Measurements from ENCODE around the gene FHL1. TPM values are rescaled to one million over a fixed set of nuclear protein-coding genes. Genes with fewer than 3 reads are reported as not detected.
A peak's percentile ranks its signal among the peaks of the same experiment; 100 is the strongest.

FHL1 gene
- total RNA-seq = 1,000 to 10,000 TPM in 8 of 10 donors, 100 to 1,000 TPM in 2; 367 to 3,919 (median 2,586) TPM
- 1,000 to 10,000 TPM in 1 of 2 donors, 100 to 1,000 TPM in 1; 480 to 3,681 TPM for polyA plus RNA-seq
- long read RNA-seq, donor 1, transcript FHL1-204 (6 exons, 2,565 nt) = minor isoform, 21 of 314 reads
- long read RNA-seq, donor 1, transcript FHL1-205 (7 exons, 2,441 nt) = major isoform, 151 of 314 reads
- long read RNA-seq, donor 1, transcript FHL1-218 (6 exons, 2,878 nt) = minor isoform, 54 of 314 reads
- long read RNA-seq, donor 1, transcript FHL1-206 (7 exons, 2,374 nt) = minor isoform, 5 of 314 reads
- long read RNA-seq, donor 1, partial matches to known transcripts = 49 of 314 reads
- long read RNA-seq, donor 1, other reads (novel, unspliced or antisense) = 28 of 314 reads
- long read RNA-seq, donor 2, transcript FHL1-217 (6 exons, 2,310 nt) = minor isoform, 15 of 812 reads
- long read RNA-seq, donor 2, transcript FHL1-204 (6 exons, 2,565 nt) = major isoform, 317 of 812 reads
- long read RNA-seq, donor 2, transcript FHL1-218 (6 exons, 2,878 nt) = minor isoform, 70 of 812 reads
- long read RNA-seq, donor 2, transcript FHL1-205 (7 exons, 2,441 nt) = minor isoform, 145 of 812 reads
- long read RNA-seq, donor 2, partial matches to known transcripts = 61 of 812 reads
- long read RNA-seq, donor 2, other reads (novel, unspliced or antisense) = 191 of 812 reads
- long read RNA-seq, donor 3, transcript FHL1-204 (6 exons, 2,565 nt) = minor isoform, 116 of 1,006 reads
- long read RNA-seq, donor 3, transcript FHL1-202 (6 exons, 1,017 nt) = minor isoform, 49 of 1,006 reads
- long read RNA-seq, donor 3, transcript FHL1-218 (6 exons, 2,878 nt) = minor isoform, 102 of 1,006 reads
- long read RNA-seq, donor 3, transcript FHL1-205 (7 exons, 2,441 nt) = major isoform, 305 of 1,006 reads
- long read RNA-seq, donor 3, partial matches to known transcripts = 191 of 1,006 reads
- long read RNA-seq, donor 3, other reads (novel, unspliced or antisense) = 171 of 1,006 reads

GRCh38 chrX:136147315-136147901, at the start of gene FHL1:
Gene FHL1 (plus strand): TSS chrX:136147533.
- TF ChIP-seq, protein P1, sequence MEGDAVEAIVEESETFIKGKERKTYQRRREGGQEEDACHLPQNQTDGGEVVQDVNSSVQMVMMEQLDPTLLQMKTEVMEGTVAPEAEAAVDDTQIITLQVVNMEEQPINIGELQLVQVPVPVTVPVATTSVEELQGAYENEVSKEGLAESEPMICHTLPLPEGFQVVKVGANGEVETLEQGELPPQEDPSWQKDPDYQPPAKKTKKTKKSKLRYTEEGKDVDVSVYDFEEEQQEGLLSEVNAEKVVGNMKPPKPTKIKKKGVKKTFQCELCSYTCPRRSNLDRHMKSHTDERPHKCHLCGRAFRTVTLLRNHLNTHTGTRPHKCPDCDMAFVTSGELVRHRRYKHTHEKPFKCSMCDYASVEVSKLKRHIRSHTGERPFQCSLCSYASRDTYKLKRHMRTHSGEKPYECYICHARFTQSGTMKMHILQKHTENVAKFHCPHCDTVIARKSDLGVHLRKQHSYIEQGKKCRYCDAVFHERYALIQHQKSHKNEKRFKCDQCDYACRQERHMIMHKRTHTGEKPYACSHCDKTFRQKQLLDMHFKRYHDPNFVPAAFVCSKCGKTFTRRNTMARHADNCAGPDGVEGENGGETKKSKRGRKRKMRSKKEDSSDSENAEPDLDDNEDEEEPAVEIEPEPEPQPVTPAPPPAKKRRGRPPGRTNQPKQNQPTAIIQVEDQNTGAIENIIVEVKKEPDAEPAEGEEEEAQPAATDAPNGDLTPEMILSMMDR (IDR thresholded peaks at IDR 0.05) = no peak
- intact Hi-C loops (cut with DNase I) = loop anchor here in 3 of 10 donors (5.0 kb wide), 2 partner anchors 110 to 115 kb away; no protein-coding TSS in a partner anchor
- DNase-seq (peak; percentile 67 to 76), ATAC-seq (peak; percentile 79 to 96 (median 90))
- peaks cover 0 to 9% (median 0%) of the 10 kb centered on the region in 9 donors for H3K4me1 ChIP-seq
- 0 to 1% methylated on average over 14 to 54 of the region's 84 CpGs for WGBS, 2 donors
- H3K36me3 ChIP-seq = no peaks in the 10 kb centered on the region
- peak within 1 kb of the TSS; percentile 84 to 96 (median 91) for H3K27ac ChIP-seq
- H3K4me3 ChIP-seq = peak within 1 kb of the TSS; percentile 44 to 84 (median 67)
- peaks cover 0 to 36% (median 0%) of the 10 kb centered on the region in 7 donors for H3K27me3 ChIP-seq
- no peaks in the 10 kb centered on the region for H3K9me3 ChIP-seq

DNA sequence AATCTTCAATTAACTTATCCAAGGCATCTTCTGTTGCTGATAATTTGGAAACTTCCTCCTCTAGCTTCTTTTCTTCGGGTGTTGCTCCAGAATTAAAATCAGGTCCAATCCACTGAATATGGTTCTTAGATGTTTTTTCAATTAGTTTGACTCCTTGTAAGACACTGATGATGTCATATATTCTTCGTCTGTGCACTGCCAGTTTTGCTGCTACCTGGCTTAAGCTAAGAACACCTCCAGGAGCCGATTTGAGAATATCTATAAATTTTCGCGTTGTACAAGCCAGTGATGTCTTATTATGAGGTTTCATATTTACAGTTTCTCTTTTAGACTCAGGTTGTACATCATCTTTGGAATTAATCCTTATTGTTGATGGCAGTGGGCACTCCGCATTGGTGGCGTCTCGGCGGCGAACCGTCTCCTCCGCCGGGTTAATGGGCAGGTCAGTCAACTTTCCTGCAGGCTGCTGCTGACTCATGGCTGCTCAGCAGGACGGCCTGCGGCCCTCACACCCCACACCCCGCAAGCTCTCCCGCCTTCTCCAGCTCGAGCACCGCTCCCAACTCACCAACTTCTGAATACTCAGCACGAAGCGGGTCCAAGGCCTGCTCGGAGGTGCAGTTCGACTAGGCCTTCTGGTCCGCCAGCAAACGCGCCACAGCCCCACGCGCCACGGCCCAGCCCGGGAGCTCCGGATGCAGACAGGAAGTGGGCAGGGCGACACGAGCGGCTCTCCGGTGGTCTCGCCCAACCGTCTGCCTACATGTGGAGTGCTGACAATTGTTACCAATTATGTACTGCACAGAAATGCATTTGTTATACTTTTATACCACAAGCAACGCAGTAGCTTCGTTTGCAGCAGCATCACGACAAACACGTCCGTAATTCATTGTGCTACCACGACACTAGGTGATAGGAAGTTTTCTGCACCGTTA, 49.2 kb upstream of the FHL1 start:
- Histone ChIP-seq H3K27me3 (peaks cover 0 to 10% (median 0%) of the 10 kb centered on the region in 7 donors), H3K9me3 (no peaks in the 10 kb centered on the region), H3K4me1 (no peaks in the 10 kb centered on the region), H3K36me3 (no peaks in the 10 kb centered on the region), H3K27ac (no peak overlapping the region), H3K4me3 (no peak overlapping the region)
- intact Hi-C loops (cut with DNase I) = no loop called here
- DNase-seq = no peak
- WGBS, 2 donors = 94 to 95% methylated on average over 44 of the region's 44 CpGs
- ATAC-seq = no peak
- TF ChIP-seq, protein P1 (IDR thresholded peaks at IDR 0.05) = no peak

DNA sequence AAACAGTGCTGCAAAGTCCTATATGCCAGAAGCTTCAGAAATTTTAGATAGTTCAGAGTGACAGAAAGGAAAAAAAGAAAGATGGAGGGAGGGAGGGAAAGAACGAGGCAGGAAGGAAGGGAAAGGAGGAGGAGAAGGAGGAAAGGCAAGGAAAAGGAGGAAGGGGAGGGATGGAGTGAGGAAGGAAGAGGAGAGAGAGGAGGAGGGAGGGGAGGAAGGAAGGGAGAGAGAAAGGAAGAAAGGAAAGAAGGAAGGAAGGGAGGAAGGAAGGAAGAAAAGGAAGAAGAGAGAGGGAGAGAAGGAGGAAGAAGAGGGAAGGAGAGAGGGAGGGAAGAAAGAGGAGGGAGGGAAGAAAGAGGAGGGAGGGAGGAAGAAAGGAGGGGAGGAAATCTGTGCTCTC, 42.4 kb upstream of the FHL1 start:
- 44 to 59% methylated on average over 1 of the region's 1 CpG for WGBS, 2 donors
- Histone ChIP-seq H3K9me3 (peaks cover 0 to 6% (median 0%) of the 10 kb centered on the region in 11 donors), H3K27me3 (no peaks in the 10 kb centered on the region), H3K4me1 (no peaks in the 10 kb centered on the region), H3K27ac (no peak overlapping the region), H3K36me3 (no peaks in the 10 kb centered on the region), H3K4me3 (no peak overlapping the region)
- DNase-seq = no peak
- no peak for ATAC-seq
- intact Hi-C loops (cut with DNase I) = no loop called here
- TF ChIP-seq, protein P1 (IDR thresholded peaks at IDR 0.05) = no peak

Measured in heart right ventricle (tissue), 16 donors.